Transverse colon (tissue), 3 donors: ENCODE results near the gene CCDC142.

Experiments used
- CTCF ChIP-seq, 5 experiments: fragments of 200-600 bp in 3 of 5; fragments of 450-650 bp in 2 of 5; sonication (generic) in 3 of 5; IDR thresholded peaks; 1 replicate in 2 of 5; 2 replicates in 3 of 5; pipeline ENCODE4 v1.5.1; 2016 to 2017; ENCODE audit warnings: antibody characterized with exemption in 5 of 5, inconsistent platforms in 3 of 5, mild to moderate bottlenecking in 2 of 5, moderate library complexity in 1 of 5
- EP300 ChIP-seq: sonication (generic); formaldehyde crosslinking; IDR thresholded peaks from one replicate; pipeline ENCODE4 v1.6.1; 2017; ENCODE audit warnings: antibody characterized with exemption, low read depth

- TF ChIP-seq EP300 (no peak), CTCF (IDR thresholded peaks at IDR 0.05) (no peak)
Observed at GRCh38 chr2:74426181-74426758, 56.5 kb downstream of the CCDC142 start.
